CD4-positive, CD25-positive, alpha-beta regulatory T cell (primary cell): ENCODE measurements around the gene IKZF3. TPM values are rescaled to one million over a fixed set of nuclear protein-coding genes. Genes with fewer than 3 reads are reported as not detected.
"Not testable (repeated sequence)": the region's sequence is repeated elsewhere in the genome, so short reads cannot be mapped to it uniquely, and the experiment has no call there.

ENCODE experiments used
- ATAC-seq, 2 donors: fragments of 150-1000 bp; cut with Tn5 transposase; one replicate each; pipeline ENCODE4 v1.10.0; 2021; ENCODE audit warnings: low read depth in 2 of 2, moderate number of reproducible peaks in 2 of 2, moderate library complexity in 1 of 2
- DNase-seq, 3 donors: peaks; one replicate each; pipeline versions ENCODE4 v3.0.0 to v3.0.0-alpha.2; 2012 to 2022; ENCODE audit warnings: mixed read lengths in 1 of 3
- H3K27ac ChIP-seq: one replicate; pipeline ENCODE4 v1.7.0; 2013; ENCODE audit warnings: mild to moderate bottlenecking, low read length; ENCODE audit not compliant: insufficient read depth, poor library complexity, severe bottlenecking
- H3K27me3 ChIP-seq: one replicate; pipeline ENCODE4 v1.7.0; 2013; ENCODE audit warnings: low read length; ENCODE audit not compliant: control insufficient read depth, insufficient read depth
- H3K36me3 ChIP-seq: one replicate; pipeline ENCODE4 v1.7.0; 2013; ENCODE audit warnings: mild to moderate bottlenecking, low read length, moderate library complexity; ENCODE audit not compliant: control insufficient read depth, insufficient read depth
- H3K4me1 ChIP-seq: 2 replicates; pipeline ENCODE4 v1.7.0; 2013; ENCODE audit warnings: mild to moderate bottlenecking, low read length; ENCODE audit not compliant: insufficient read depth, control insufficient read depth, poor library complexity, severe bottlenecking
- H3K4me3 ChIP-seq: one replicate; pipeline ENCODE4 v1.7.0; 2013; ENCODE audit warnings: low read depth, mild to moderate bottlenecking, low read length, moderate library complexity
- H3K9me3 ChIP-seq, 2 experiments: 1 replicate in 1 of 2; 2 replicates in 1 of 2; pipeline ENCODE4 v1.7.0; 2013; ENCODE audit warnings: low read length in 2 of 2, mild to moderate bottlenecking in 1 of 2, moderate library complexity in 1 of 2; ENCODE audit not compliant: control insufficient read depth in 2 of 2
- H3K27ac Mint-ChIP-seq, 3 donors: one replicate each; pipeline ENCODE4 v1.8.0; 2020 to 2022; ENCODE audit warnings: mild to moderate bottlenecking in 3 of 3, mixed read lengths in 3 of 3, moderate library complexity in 2 of 3
- H3K27me3 Mint-ChIP-seq: one replicate; pipeline ENCODE4 v1.8.0; 2022; ENCODE audit warnings: mild to moderate bottlenecking, mixed read lengths
- H3K36me3 Mint-ChIP-seq: one replicate; pipeline ENCODE4 v1.8.0; 2020; ENCODE audit warnings: mixed read lengths
- H3K4me1 Mint-ChIP-seq, 4 donors: one replicate each; pipeline ENCODE4 v1.8.0; 2020 to 2022; ENCODE audit warnings: mixed read lengths in 4 of 4, mild to moderate bottlenecking in 1 of 4
- H3K4me3 Mint-ChIP-seq, 4 donors: one replicate each; pipeline ENCODE4 v1.8.0; 2020 to 2022; ENCODE audit warnings: mild to moderate bottlenecking in 4 of 4, mixed read lengths in 4 of 4, moderate library complexity in 3 of 4
- H3K9me3 Mint-ChIP-seq, 7 donors: one replicate each; pipeline ENCODE4 v1.8.0; 2020 to 2022; ENCODE audit warnings: mixed read lengths in 7 of 7, mild to moderate bottlenecking in 3 of 7, moderate library complexity in 2 of 7
- polyA plus RNA-seq, 4 donors: library from polyadenylated mRNA; unstranded; fragments of 300-500 nt; fragmentation: Illumina TruSeq; gene quantifications; one replicate each; pipeline ENCODE4 v1.2.3, GENCODE V29; 2021
- total RNA-seq: library from RNA; stranded (reverse); gene quantifications from one replicate; pipeline ENCODE4 v1.2.3, GENCODE V29; 2022

IKZF3 gene
- total and polyA plus RNA-seq, 5 donors from 2014 or later: 30.4 to 146 (median 36.4) TPM

- Histone ChIP-seq H3K27me3 (no peaks in the 10 kb centered on the region), H3K36me3 (no peaks in the 10 kb centered on the region), H3K4me3 (no peak overlapping the region), H3K9me3 (no peaks in the 10 kb centered on the region), H3K4me1 (no peaks in the 10 kb centered on the region), H3K27ac (no peak overlapping the region)
- no peak overlapping the region for H3K27ac Mint-ChIP-seq
- H3K9me3 Mint-ChIP-seq: no peaks in the 10 kb centered on the region
- DNase-seq (no peak), ATAC-seq (no peak)
- H3K36me3 Mint-ChIP-seq: no peaks in the 10 kb centered on the region
- H3K4me3 Mint-ChIP-seq: no peak overlapping the region
- H3K27me3 Mint-ChIP-seq: peaks cover 9% of the 10 kb centered on the region
- no peaks in the 10 kb centered on the region for H3K4me1 Mint-ChIP-seq
Observed at GRCh38 chr17:39715375-39716072, 148.6 kb downstream of the IKZF3 start.

- DNase-seq: no peak
- Mint-ChIP-seq H3K27me3 (peaks cover 9% of the 10 kb centered on the region), H3K27ac (no peak overlapping the region), H3K9me3 (no peaks in the 10 kb centered on the region), H3K36me3 (no peaks in the 10 kb centered on the region), H3K4me1 (peaks cover 0 to 5% (median 2%) of the 10 kb centered on the region in 4 donors), H3K4me3 (no peak overlapping the region)
- Histone ChIP-seq H3K36me3 (no peaks in the 10 kb centered on the region), H3K4me3 (no peak overlapping the region), H3K27me3 (no peaks in the 10 kb centered on the region), H3K9me3 (no peaks in the 10 kb centered on the region), H3K27ac (no peak overlapping the region), H3K4me1 (no peaks in the 10 kb centered on the region)
- ATAC-seq: no peak
Observed at GRCh38 chr17:39714234-39714633, 149.9 kb downstream of the IKZF3 start.

DNA sequence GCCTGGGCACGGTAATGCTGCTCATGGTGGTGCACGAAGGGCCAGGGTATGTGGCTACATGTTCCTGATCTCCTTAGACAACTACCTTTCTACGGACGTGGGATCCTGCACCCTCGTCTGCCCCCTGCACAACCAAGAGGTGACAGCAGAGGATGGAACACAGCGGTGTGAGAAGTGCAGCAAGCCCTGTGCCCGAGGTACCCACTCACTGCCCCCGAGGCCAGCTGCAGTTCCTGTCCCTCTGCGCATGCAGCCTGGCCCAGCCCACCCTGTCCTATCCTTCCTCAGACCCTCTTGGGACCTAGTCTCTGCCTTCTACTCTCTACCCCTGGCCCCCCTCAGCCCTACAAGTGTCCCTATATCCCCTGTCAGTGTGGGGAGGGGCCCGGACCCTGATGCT, 152.3 kb downstream of the IKZF3 start:
- no peaks in the 10 kb centered on the region for H3K9me3 Mint-ChIP-seq

DNA sequence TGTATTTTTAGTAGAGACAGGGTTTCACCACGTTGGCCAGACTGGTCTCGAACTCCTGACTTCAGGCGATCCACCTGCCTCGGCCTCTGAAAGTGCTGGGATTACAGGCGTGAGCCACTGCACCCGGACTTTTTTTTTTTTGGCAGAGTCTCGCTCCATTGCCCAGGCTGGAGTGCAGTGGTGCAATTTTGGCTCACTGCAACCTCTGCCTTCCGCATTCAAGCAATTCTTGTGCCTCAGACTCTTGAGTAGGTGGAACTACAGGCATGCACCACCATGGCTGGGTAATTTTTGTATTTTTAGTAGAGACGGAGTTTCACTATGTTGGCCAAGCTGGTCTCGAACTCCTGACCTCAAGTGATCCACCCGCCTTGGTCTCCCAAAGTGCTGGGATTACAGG, 153.0 kb downstream of the IKZF3 start:
- H3K9me3 ChIP-seq, H3K36me3 ChIP-seq, H3K27ac Mint-ChIP-seq, DNase-seq, H3K9me3 Mint-ChIP-seq, H3K27me3 ChIP-seq, H3K27ac ChIP-seq, H3K4me3 Mint-ChIP-seq, H3K4me3 ChIP-seq, ATAC-seq, H3K36me3 Mint-ChIP-seq, H3K27me3 Mint-ChIP-seq: not testable (repeated sequence)
- peaks cover 15% of the 10 kb centered on the region for H3K4me1 ChIP-seq
- H3K4me1 Mint-ChIP-seq: peaks cover 6 to 32% (median 10%) of the 10 kb centered on the region in 4 donors

More for the DNA sequence above, 152.3 kb downstream of the IKZF3 start:
- Histone ChIP-seq H3K27ac (no peak overlapping the region), H3K9me3 (no peaks in the 10 kb centered on the region), H3K4me3 (no peak overlapping the region), H3K36me3 (no peaks in the 10 kb centered on the region), H3K27me3 (no peaks in the 10 kb centered on the region), H3K4me1 (peaks cover 9% of the 10 kb centered on the region)
- Mint-ChIP-seq H3K27ac (peak overlapping the region in 1 of 3 donors; percentile 41), H3K36me3 (no peaks in the 10 kb centered on the region), H3K27me3 (peaks cover 9% of the 10 kb centered on the region), H3K4me3 (no peak overlapping the region), H3K4me1 (peaks cover 5 to 26% (median 7%) of the 10 kb centered on the region in 4 donors)
- ATAC-seq (no peak), DNase-seq (no peak)

DNA sequence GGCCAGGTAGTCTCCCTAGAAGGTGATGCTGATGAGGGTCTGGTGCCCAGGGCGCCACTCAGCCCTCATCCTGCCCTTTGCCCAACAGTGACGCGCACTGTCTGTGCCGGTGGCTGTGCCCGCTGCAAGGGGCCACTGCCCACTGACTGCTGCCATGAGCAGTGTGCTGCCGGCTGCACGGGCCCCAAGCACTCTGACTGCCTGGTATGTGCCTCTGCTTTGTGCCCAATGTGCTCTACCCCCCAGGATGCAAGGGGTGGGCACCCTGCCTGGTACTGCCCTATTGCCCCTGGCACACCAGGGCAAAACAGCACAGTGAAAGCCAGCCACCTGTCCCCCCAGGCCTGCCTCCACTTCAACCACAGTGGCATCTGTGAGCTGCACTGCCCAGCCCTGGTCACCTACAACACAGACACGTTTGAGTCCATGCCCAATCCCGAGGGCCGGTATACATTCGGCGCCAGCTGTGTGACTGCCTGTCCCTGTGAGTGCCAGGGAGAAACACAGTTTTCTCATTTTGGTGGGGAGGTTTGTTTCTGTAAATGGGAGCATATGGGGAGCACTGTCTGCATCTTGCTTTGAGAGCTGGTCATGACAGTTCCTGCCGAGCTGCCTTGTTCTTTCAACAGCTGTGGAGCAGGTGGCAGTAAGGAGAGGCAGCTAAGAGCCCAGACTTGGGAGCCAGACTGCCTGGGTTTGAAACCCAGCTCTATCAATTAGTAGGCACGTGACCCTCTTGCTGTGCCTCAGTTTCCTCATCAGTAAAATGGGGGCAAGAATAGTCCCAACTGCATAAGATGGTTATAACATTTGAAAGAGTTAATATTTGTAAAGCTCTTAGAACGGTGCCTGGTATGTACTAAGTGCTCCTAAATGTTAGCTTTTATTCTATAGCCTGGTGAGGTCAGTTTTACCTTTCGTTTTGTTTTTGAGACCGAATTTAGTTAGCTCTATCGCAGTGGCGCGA, 153.8 kb downstream of the IKZF3 start:
- Histone ChIP-seq H3K27me3 (no peaks in the 10 kb centered on the region), H3K4me1 (peaks cover 15% of the 10 kb centered on the region), H3K27ac (no peak overlapping the region), H3K4me3 (no peak overlapping the region), H3K9me3 (no peaks in the 10 kb centered on the region), H3K36me3 (no peaks in the 10 kb centered on the region)
- peaks cover 6 to 37% (median 10%) of the 10 kb centered on the region in 4 donors for H3K4me1 Mint-ChIP-seq
- no peak for ATAC-seq
- no peaks in the 10 kb centered on the region for H3K9me3 Mint-ChIP-seq
- no peaks in the 10 kb centered on the region for H3K36me3 Mint-ChIP-seq
- peaks cover 9% of the 10 kb centered on the region for H3K27me3 Mint-ChIP-seq
- H3K27ac Mint-ChIP-seq: no peak overlapping the region
- H3K4me3 Mint-ChIP-seq: no peak overlapping the region
- no peak for DNase-seq

DNA sequence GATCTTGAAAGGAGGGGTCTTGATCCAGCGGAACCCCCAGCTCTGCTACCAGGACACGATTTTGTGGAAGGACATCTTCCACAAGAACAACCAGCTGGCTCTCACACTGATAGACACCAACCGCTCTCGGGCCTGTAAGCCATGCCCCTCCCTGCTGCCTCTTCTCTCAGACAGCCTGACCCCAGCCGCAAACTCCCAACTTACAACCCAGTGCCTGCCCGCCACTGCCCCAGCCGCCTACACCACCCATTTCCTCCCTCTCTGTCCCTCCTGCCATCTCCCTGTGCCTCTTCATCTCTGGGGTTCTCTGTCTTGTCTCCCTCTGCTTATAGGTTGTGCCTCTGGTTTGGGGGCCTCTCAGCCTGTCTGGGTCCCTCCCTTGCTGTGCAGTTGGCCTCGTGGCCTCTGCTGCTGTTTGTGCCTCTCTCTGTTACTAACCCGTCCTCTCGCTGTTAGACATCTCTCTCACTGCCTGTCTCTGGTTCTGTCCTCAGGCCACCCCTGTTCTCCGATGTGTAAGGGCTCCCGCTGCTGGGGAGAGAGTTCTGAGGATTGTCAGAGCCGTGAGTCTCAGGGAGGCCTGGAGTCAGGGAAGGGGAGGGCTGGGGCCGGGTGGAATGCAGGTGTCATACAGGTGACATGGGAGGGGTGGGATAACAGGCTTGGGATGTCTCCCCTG, 154.7 kb downstream of the IKZF3 start:
- no peak for DNase-seq
- ATAC-seq: no peak
- Histone ChIP-seq H3K36me3 (no peaks in the 10 kb centered on the region), H3K27me3 (no peaks in the 10 kb centered on the region), H3K4me1 (peaks cover 15% of the 10 kb centered on the region), H3K9me3 (no peaks in the 10 kb centered on the region), H3K27ac (no peak overlapping the region), H3K4me3 (no peak overlapping the region)
- H3K27me3 Mint-ChIP-seq: peaks cover 5% of the 10 kb centered on the region
- peaks cover 6 to 41% (median 12%) of the 10 kb centered on the region in 4 donors for H3K4me1 Mint-ChIP-seq
- H3K9me3 Mint-ChIP-seq: no peaks in the 10 kb centered on the region
- H3K4me3 Mint-ChIP-seq: no peak overlapping the region
- no peak overlapping the region for H3K27ac Mint-ChIP-seq
- no peaks in the 10 kb centered on the region for H3K36me3 Mint-ChIP-seq
